Measurements from ENCODE around the gene UCN2. TPM values are rescaled to one million over a fixed set of nuclear protein-coding genes. Genes with fewer than 3 reads are reported as not detected.

Gene UCN2
- total and polyA plus RNA-seq, 2 donors from 2014 or later: not detected

DNA sequence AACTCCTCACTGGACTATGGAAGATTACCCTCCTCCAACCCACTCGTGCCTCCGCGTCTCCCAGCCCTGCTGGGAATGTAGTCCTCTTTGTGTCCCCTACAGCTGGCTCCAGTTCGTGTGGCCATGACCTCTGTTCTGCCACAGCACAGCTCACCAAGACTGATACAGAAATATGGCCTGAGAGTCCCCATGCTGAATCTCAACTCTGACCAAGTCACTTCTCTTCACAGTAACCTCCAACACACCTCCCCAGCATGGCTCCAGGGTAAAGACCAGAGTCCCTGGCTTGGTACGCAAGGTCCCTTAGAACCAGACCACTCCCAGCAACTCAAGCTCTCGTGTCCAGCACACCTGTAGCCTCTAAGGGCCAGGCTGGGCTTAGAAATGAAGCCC lies 33.8 kb upstream of the UCN2 start:
- no peak overlapping the region for H3K4me3 ChIP-seq (ENCODE audit: low read length in 3 of 3)
- intact Hi-C loops (cut with DNase I): no loop called here
- no peak for FAIRE-seq

DNA sequence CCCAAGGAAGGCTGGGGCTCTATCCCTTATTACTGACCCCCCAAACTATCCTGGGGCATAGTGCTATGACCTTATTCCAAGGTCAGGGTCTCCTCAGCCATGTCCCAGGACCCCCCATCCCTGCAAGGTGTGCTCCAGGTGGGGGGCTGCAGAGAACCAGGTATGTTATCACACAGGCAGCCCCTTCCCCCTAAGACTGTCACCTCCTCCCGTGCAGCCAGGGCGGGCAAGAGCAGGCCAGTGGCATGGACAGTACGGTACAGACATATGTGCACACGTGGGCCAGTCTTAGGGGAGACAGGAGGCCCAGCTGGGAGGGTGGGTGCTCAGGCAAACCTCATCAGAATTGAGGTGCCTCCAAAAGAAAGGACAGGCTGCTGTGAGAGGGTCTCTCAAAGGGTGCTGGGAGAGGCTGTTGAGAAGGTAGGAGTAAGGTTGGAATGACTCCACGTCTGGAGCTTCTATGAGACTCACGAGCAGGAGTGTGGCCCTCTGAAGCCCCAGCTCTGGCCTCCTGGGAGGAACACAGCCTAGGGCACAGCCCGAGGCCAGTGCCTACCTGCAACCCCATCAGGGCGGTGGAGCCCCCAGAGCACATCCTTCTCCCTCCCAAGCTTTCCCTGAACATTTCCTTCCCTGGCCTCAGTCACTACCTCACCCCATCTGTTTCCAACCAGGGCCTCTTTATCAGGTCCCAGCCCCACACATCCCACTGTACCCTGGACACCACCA lies 33.3 kb upstream of the UCN2 start:
- no peak overlapping the region for H3K27ac ChIP-seq (ENCODE audit: low read depth in 2 of 2, low read length in 2 of 2)

More for the DNA sequence above, 33.8 kb upstream of the UCN2 start:
- DNase-seq: no peak
- H3K27me3 ChIP-seq (ENCODE audit: control insufficient read depth, insufficient read depth, low read length): no peaks in the 10 kb centered on the region
- peaks cover 0 to 34% (median 27%) of the 10 kb centered on the region in 3 donors for H3K36me3 ChIP-seq (ENCODE audit: control insufficient read depth in 2 of 3, insufficient read depth in 3 of 3, low read length in 3 of 3)
- peaks cover 0 to 4% (median 0%) of the 10 kb centered on the region in 3 donors for H3K4me1 ChIP-seq (ENCODE audit: control insufficient read depth in 2 of 3, insufficient read depth in 2 of 3, low read depth in 1 of 3, low read length in 3 of 3)
- no peaks in the 10 kb centered on the region for H3K9me3 ChIP-seq (ENCODE audit: control insufficient read depth in 2 of 3, insufficient read depth in 1 of 3, low read length in 3 of 3)
- TF ChIP-seq, protein P1, sequence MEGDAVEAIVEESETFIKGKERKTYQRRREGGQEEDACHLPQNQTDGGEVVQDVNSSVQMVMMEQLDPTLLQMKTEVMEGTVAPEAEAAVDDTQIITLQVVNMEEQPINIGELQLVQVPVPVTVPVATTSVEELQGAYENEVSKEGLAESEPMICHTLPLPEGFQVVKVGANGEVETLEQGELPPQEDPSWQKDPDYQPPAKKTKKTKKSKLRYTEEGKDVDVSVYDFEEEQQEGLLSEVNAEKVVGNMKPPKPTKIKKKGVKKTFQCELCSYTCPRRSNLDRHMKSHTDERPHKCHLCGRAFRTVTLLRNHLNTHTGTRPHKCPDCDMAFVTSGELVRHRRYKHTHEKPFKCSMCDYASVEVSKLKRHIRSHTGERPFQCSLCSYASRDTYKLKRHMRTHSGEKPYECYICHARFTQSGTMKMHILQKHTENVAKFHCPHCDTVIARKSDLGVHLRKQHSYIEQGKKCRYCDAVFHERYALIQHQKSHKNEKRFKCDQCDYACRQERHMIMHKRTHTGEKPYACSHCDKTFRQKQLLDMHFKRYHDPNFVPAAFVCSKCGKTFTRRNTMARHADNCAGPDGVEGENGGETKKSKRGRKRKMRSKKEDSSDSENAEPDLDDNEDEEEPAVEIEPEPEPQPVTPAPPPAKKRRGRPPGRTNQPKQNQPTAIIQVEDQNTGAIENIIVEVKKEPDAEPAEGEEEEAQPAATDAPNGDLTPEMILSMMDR (IDR thresholded peaks at IDR 0.05; ENCODE audit: borderline replicate concordance, extremely low read depth, insufficient read depth): no peak
- H3K27ac ChIP-seq (ENCODE audit: low read depth in 2 of 2, low read length in 2 of 2): peak overlapping the region in 1 of 2 donors; percentile 2
- no peak overlapping the region for H3K9ac ChIP-seq (ENCODE audit: low read length in 3 of 3)

DNA sequence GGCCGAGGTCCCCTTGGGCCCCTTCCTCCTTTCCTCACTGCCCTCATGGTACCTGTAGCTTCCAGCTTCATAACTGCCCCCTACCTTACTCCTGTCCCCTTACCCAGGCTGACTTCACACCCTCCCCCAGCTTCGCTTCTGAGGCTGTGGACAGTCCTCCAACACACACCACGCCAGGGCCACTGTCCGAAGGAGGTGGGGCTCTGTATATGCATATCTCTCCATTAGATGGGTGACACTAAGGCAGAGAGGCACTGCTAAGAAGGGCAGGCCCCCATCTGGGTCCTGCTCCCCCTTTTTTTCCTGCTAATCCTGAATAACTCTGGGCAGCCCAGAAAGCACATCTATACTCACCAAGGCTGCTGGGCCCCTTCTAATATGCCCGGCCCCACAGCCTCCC lies 32.6 kb upstream of the UCN2 start:
- Histone ChIP-seq H3K9me3 (ENCODE audit: control insufficient read depth in 2 of 3, insufficient read depth in 1 of 3, low read length in 3 of 3) (no peaks in the 10 kb centered on the region), H3K36me3 (ENCODE audit: control insufficient read depth in 2 of 3, insufficient read depth in 3 of 3, low read length in 3 of 3) (peaks cover 0 to 25% (median 20%) of the 10 kb centered on the region in 3 donors), H3K4me3 (ENCODE audit: low read length in 3 of 3) (no peak overlapping the region), H3K4me1 (ENCODE audit: control insufficient read depth in 2 of 3, insufficient read depth in 2 of 3, low read depth in 1 of 3, low read length in 3 of 3) (peaks cover 0 to 4% (median 0%) of the 10 kb centered on the region in 3 donors), H3K27me3 (ENCODE audit: control insufficient read depth, insufficient read depth, low read length) (no peaks in the 10 kb centered on the region), H3K9ac (ENCODE audit: low read length in 3 of 3) (no peak overlapping the region), H3K27ac (ENCODE audit: low read depth in 2 of 2, low read length in 2 of 2) (no peak overlapping the region)
- no peak for DNase-seq
- no peak for FAIRE-seq
- TF ChIP-seq, protein P1 (IDR thresholded peaks at IDR 0.05; ENCODE audit: borderline replicate concordance, extremely low read depth, insufficient read depth): no peak
- intact Hi-C loops (cut with DNase I): no loop called here

More for the DNA sequence above, 33.3 kb upstream of the UCN2 start:
- H3K36me3 ChIP-seq (ENCODE audit: control insufficient read depth in 2 of 3, insufficient read depth in 3 of 3, low read length in 3 of 3): peaks cover 0 to 32% (median 26%) of the 10 kb centered on the region in 3 donors
- H3K4me1 ChIP-seq (ENCODE audit: control insufficient read depth in 2 of 3, insufficient read depth in 2 of 3, low read depth in 1 of 3, low read length in 3 of 3): peaks cover 0 to 4% (median 0%) of the 10 kb centered on the region in 3 donors
- TF ChIP-seq, protein P1 (IDR thresholded peaks at IDR 0.05; ENCODE audit: borderline replicate concordance, extremely low read depth, insufficient read depth): no peak
- intact Hi-C loops (cut with DNase I): no loop called here
- H3K27me3 ChIP-seq (ENCODE audit: control insufficient read depth, insufficient read depth, low read length): no peaks in the 10 kb centered on the region
- H3K9ac ChIP-seq (ENCODE audit: low read length in 3 of 3): no peak overlapping the region
- no peak overlapping the region for H3K4me3 ChIP-seq (ENCODE audit: low read length in 3 of 3)
- FAIRE-seq (no peak), DNase-seq (no peak)
- no peaks in the 10 kb centered on the region for H3K9me3 ChIP-seq (ENCODE audit: control insufficient read depth in 2 of 3, insufficient read depth in 1 of 3, low read length in 3 of 3)

Measured in kidney (tissue), 14 donors.